ENCODE data around the gene TMC8. TPM values are rescaled to one million over a fixed set of nuclear protein-coding genes. Genes with fewer than 3 reads are reported as not detected.

Gene TMC8
- total and polyA plus RNA-seq, 2 of the 8 experiments (the other 6 are each of a cell fraction or from before 2014, with no cell fraction given): 1.00 to 2.8 TPM

- H3K56ac ChIP-seq (replicated peaks; ENCODE audit: insufficient read length, low read depth, low read length): no peak overlapping the region
- H3K14ac ChIP-seq (ENCODE audit: insufficient read length): no peak overlapping the region
- H3K9ac ChIP-seq (replicated peaks in 1 of 4; ENCODE audit: extremely low read depth in 1 of 4, low read depth in 3 of 4, low read length in 3 of 4): no peak overlapping the region
- H3K36me3 ChIP-seq (ENCODE audit: control insufficient read depth in 2 of 4, insufficient read depth in 4 of 4, low read length in 3 of 4): peaks cover 2 to 32% (median 13%) of the 10 kb centered on the region in 4 experiments; a peak in 5 of 8 replicates
- peaks cover 7% of the 10 kb centered on the region; the same call in 1 of the 2 replicates for H3K23me2 ChIP-seq (ENCODE audit: low read depth, low read length)
- no peak overlapping the region for H3K18ac ChIP-seq (ENCODE audit: extremely low read depth, low read length)
- no peak overlapping the region for H3K23ac ChIP-seq (ENCODE audit: insufficient read length)
- H2BK120ac ChIP-seq (replicated peaks; ENCODE audit: low read depth, low read length): no peak overlapping the region
- H4K91ac ChIP-seq (replicated peaks; ENCODE audit: insufficient read length, low read length): no peak overlapping the region
- DNase-seq (ENCODE audit: low read depth in 1 of 2, low spot score in 2 of 2) (no peak), FAIRE-seq (no peak)
- H3K79me1 ChIP-seq (ENCODE audit: low read depth, low read length): peaks cover 3% of the 10 kb centered on the region
- ChIA-PET POLR2A (ENCODE audit: partially characterized antibody) (interaction anchor here (1.2 to 1.9 kb wide), 2 partner anchors 9 to 14 kb away, joined by 4 to 5 read pairs; partner anchors contain the start of gene TMC8), CTCF (ENCODE audit: partially characterized antibody) (interaction anchor here (1.2 to 11.4 kb wide), 3 partner anchors 9 to 54 kb away, joined by 4 to 122 read pairs (median 4); no protein-coding TSS in a partner anchor)
- H2BK15ac ChIP-seq (ENCODE audit: low read length): no peak overlapping the region
- no peak overlapping the region for H2AFZ ChIP-seq (ENCODE audit: low read length)
- H2BK12ac ChIP-seq (ENCODE audit: low read depth, low read length): no peak overlapping the region
- H3K27ac ChIP-seq (ENCODE audit: low read depth, low read length): no peak overlapping the region
- peaks cover 4 to 23% of the 10 kb centered on the region in 2 experiments for H4K20me1 ChIP-seq (replicated peaks in 1 of 2; ENCODE audit: control insufficient read depth in 1 of 2, insufficient read depth in 2 of 2, low read length in 2 of 2)
- H4K8ac ChIP-seq (ENCODE audit: extremely low read depth, insufficient read depth, low read length): no peak overlapping the region
- no peak overlapping the region for H2AK5ac ChIP-seq (ENCODE audit: low read depth, low read length)
- no peaks in the 10 kb centered on the region for H3K79me2 ChIP-seq (ENCODE audit: control insufficient read depth in 1 of 2, insufficient read depth in 2 of 2, low read length in 2 of 2)
- no peak overlapping the region for H3K4me3 ChIP-seq (ENCODE audit: extremely low read depth in 1 of 4, insufficient read depth in 2 of 4, low read depth in 3 of 4, low read length in 4 of 4)
- H3K9me3 ChIP-seq (ENCODE audit: insufficient read depth in 2 of 2, low read depth in 1 of 2, low read length in 1 of 2): no peaks in the 10 kb centered on the region
- no peak overlapping the region for H3K4me2 ChIP-seq (ENCODE audit: insufficient read depth in 1 of 2, low read depth in 2 of 2, low read length in 2 of 2)
- H2BK20ac ChIP-seq (ENCODE audit: low read length): no peak overlapping the region
- no peaks in the 10 kb centered on the region for H3K27me3 ChIP-seq (replicated peaks in 1 of 4; ENCODE audit: control insufficient read depth in 3 of 4, extremely low read depth in 1 of 4, insufficient read depth in 3 of 4, low read length in 3 of 4)
- WGBS, 2 experiments (ENCODE audit: extremely low coverage in 1 of 2, insufficient coverage in 1 of 2, insufficient read length in 1 of 2, insufficient replicate concordance in 2 of 2, low coverage in 1 of 2, low lambda C conversion rate in 2 of 2, missing lambda C conversion rate in 1 of 2): 83% methylated on average over 11 of the region's 11 CpGs; no CpG with 5 or more reads in 1 of the 2 experiments
- H4K5ac ChIP-seq (ENCODE audit: insufficient read length, low read depth, low read length): no peak overlapping the region
- no peak overlapping the region for H3K4ac ChIP-seq (replicated peaks; ENCODE audit: insufficient read length, low read depth, low read length)
- no peak overlapping the region for H2BK5ac ChIP-seq (ENCODE audit: low read depth, low read length)
- peaks cover 0 to 6% (median 6%) of the 10 kb centered on the region in 4 experiments; a peak in 6 of 7 replicates for H3K4me1 ChIP-seq (replicated peaks in 1 of 4; ENCODE audit: control insufficient read depth in 3 of 4, insufficient read depth in 4 of 4, low read length in 3 of 4)
- TF ChIP-seq SP4 (IDR thresholded peaks at IDR 0.05; ENCODE audit: low read length) (no peak), JUND (IDR thresholded peaks at IDR 0.05; ENCODE audit: low read length) (no peak), RBBP5 (IDR thresholded peaks at IDR 0.05; ENCODE audit: borderline replicate concordance, low read depth, low read length) (no peak)
Measured at GRCh38 chr17:78121801-78122215, 8.8 kb upstream of the TMC8 start.

All from H1 (cell line).